ENCODE data around the gene ATP2A1.

GRCh38 chr16:28913946-28914724 is 35.8 kb downstream of the ATP2A1 start:
- no peak for TF ChIP-seq EZH2 (IDR thresholded peaks at IDR 0.05; ENCODE audit: low read depth, low read length, severe bottlenecking)
- no peak for TF ChIP-seq TEAD4 (IDR thresholded peaks at IDR 0.05; ENCODE audit: low read depth, low read length)
- TF ChIP-seq EGR1 (IDR thresholded peaks at IDR 0.05; ENCODE audit: borderline replicate concordance, low read depth, low read length), result no peak
- TF ChIP-seq CEBPB (IDR thresholded peaks at IDR 0.05; ENCODE audit: low read depth, low read length), result no peak
- TF ChIP-seq CTCF (IDR thresholded peaks at IDR 0.05; ENCODE audit: control extremely low read depth in 1 of 3, insufficient read depth in 1 of 3, low read depth in 1 of 3, low read length in 3 of 3), result no peak
- TF ChIP-seq POLR2AphosphoS5 (IDR thresholded peaks at IDR 0.05; ENCODE audit: low read depth, low read length), result no peak
- TF ChIP-seq EP300 (IDR thresholded peaks at IDR 0.05; ENCODE audit: borderline replicate concordance in 1 of 2, low read depth in 2 of 2, low read length in 2 of 2), result no peak
- no peak for TF ChIP-seq USF2 (IDR thresholded peaks at IDR 0.05; ENCODE audit: low read length)
- no peak for TF ChIP-seq SRF (IDR thresholded peaks at IDR 0.05; ENCODE audit: low read depth, low read length)
- TF ChIP-seq ATF2 (IDR thresholded peaks at IDR 0.05; ENCODE audit: low read length), result no peak
- no peak for TF ChIP-seq ATF3 (IDR thresholded peaks at IDR 0.05; ENCODE audit: insufficient read depth, low read depth, low read length)

Data from H1 (cell line).